ENCODE measurements around the gene ZNF133. TPM values are rescaled to one million over a fixed set of nuclear protein-coding genes. Genes with fewer than 3 reads are reported as not detected.

ZNF133 gene
- total RNA-seq, 6 experiments from 2014 or later, result 8.9 to 11.4 (median 10.2) TPM

- H3K4me1 Mint-ChIP-seq (ENCODE audit: low read depth), result peaks cover 26% of the 10 kb centered on the region
- no peaks in the 10 kb centered on the region; the same call in 1 of the 2 replicates for H3K27me3 Mint-ChIP-seq (ENCODE audit: insufficient read depth)
- no peak overlapping the region for H3K4me3 Mint-ChIP-seq
- H3K9me3 Mint-ChIP-seq, result no peaks in the 10 kb centered on the region
- DNase-seq, result no peak
- H3K36me3 Mint-ChIP-seq (ENCODE audit: low read depth), result peaks cover 34% of the 10 kb centered on the region
- no peak for TF ChIP-seq CTCF (IDR thresholded peaks at IDR 0.05)
- H3K27ac Mint-ChIP-seq, result no peak overlapping the region
Measured at GRCh38 chr20:18316166-18316565, 27.8 kb downstream of the ZNF133 start.

- Mint-ChIP-seq H3K36me3 (ENCODE audit: low read depth) (peaks cover 13% of the 10 kb centered on the region), H3K9me3 (no peaks in the 10 kb centered on the region), H3K4me1 (ENCODE audit: low read depth) (no peaks in the 10 kb centered on the region), H3K27ac (no peak overlapping the region), H3K4me3 (no peak overlapping the region), H3K27me3 (ENCODE audit: insufficient read depth) (no peaks in the 10 kb centered on the region)
- no peak for TF ChIP-seq CTCF (IDR thresholded peaks at IDR 0.05)
- DNase-seq, result no peak
Measured at GRCh38 chr20:18321316-18321715, 33.0 kb downstream of the ZNF133 start.

GRCh38 chr20:18321976-18322950 is 33.9 kb downstream of the ZNF133 start:
- no peak overlapping the region for H3K4me3 Mint-ChIP-seq
- DNase-seq, result no peak
- no peaks in the 10 kb centered on the region for H3K4me1 Mint-ChIP-seq (ENCODE audit: low read depth)
- no peaks in the 10 kb centered on the region for H3K27me3 Mint-ChIP-seq (ENCODE audit: insufficient read depth)
- H3K27ac Mint-ChIP-seq, result no peak overlapping the region
- peaks cover 10% of the 10 kb centered on the region for H3K36me3 Mint-ChIP-seq (ENCODE audit: low read depth)
- no peaks in the 10 kb centered on the region for H3K9me3 Mint-ChIP-seq
- TF ChIP-seq CTCF (IDR thresholded peaks at IDR 0.05), result no peak

GRCh38 chr20:18323705-18324104 is 35.4 kb downstream of the ZNF133 start:
- H3K27ac Mint-ChIP-seq, result no peak overlapping the region
- H3K27me3 Mint-ChIP-seq (ENCODE audit: insufficient read depth), result no peaks in the 10 kb centered on the region
- H3K36me3 Mint-ChIP-seq (ENCODE audit: low read depth), result peaks cover 4% of the 10 kb centered on the region; the same call in 1 of the 2 replicates
- DNase-seq, result no peak
- H3K4me3 Mint-ChIP-seq, result no peak overlapping the region
- no peaks in the 10 kb centered on the region for H3K4me1 Mint-ChIP-seq (ENCODE audit: low read depth)
- no peaks in the 10 kb centered on the region for H3K9me3 Mint-ChIP-seq
- no peak for TF ChIP-seq CTCF (IDR thresholded peaks at IDR 0.05)

GRCh38 chr20:18324596-18325089 is 36.3 kb downstream of the ZNF133 start:
- no peak for DNase-seq
- Mint-ChIP-seq H3K4me1 (ENCODE audit: low read depth) (peaks cover 6% of the 10 kb centered on the region), H3K4me3 (no peak overlapping the region), H3K9me3 (no peaks in the 10 kb centered on the region), H3K27me3 (ENCODE audit: insufficient read depth) (peaks cover under 1% of the 10 kb centered on the region), H3K36me3 (ENCODE audit: low read depth) (peaks cover 4% of the 10 kb centered on the region; the same call in 1 of the 2 replicates), H3K27ac (no peak overlapping the region)
- no peak for TF ChIP-seq CTCF (IDR thresholded peaks at IDR 0.05)

Measured in HFFc6 (cell line).